ENCODE results near the gene TSPAN16.

TSPAN16 gene

DNA sequence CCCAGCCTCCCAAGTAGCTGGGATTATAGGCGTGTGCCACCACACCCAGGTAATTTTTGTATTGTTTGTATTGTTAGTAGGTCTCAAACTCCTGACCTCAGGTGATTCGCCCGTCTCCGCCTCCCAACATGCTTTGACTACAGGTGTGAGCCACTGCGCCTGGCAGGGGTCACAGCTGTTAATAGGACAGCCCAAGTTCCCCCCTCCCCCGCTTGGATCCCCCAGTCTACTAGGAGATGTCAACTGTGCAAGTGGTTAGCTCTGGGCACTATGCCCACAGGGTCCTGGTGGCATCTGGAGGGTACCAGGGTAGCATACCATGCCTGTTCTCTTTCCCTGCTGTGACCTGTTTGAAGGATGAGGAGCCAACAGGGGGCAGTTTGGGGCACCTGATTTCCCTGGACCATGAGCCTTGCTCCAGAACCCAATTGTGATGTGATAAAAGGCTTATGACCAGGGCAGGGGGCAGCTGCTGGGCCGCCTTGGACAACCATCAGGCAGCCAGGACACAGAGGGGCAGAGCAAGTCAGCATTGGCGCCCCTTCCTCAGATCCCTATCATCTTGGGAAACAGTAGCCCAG is at the start of gene TSPAN16:
Gene TSPAN16, plus strand, starts transcription at position 496 of the 581 bp plus-strand sequence. CDS start 138 bp downstream, outside the sequence.
- DNase-seq (ENCODE audit: low read depth) = no peak

GRCh38 chr19:11246941-11247340 is 49.0 kb upstream of the TSPAN16 start:
- DNase-seq (ENCODE audit: low read depth) = no peak

- no peak for DNase-seq (ENCODE audit: low read depth)
These were observed 48.6 kb upstream of the TSPAN16 start for GRCh38 chr19:11247391-11247790.

GRCh38 chr19:11247934-11248333 is 48.0 kb upstream of the TSPAN16 start:
- DNase-seq (ENCODE audit: low read depth) = no peak

- DNase-seq (ENCODE audit: low read depth) = no peak
These were observed 47.1 kb upstream of the TSPAN16 start for GRCh38 chr19:11248852-11249251.

- no peak for DNase-seq (ENCODE audit: low read depth)
These were observed 44.7 kb upstream of the TSPAN16 start for GRCh38 chr19:11251217-11251616.

GRCh38 chr19:11251650-11252314 is 44.2 kb upstream of the TSPAN16 start:
- no peak for DNase-seq (ENCODE audit: low read depth)

GRCh38 chr19:11252665-11253355 is 43.1 kb upstream of the TSPAN16 start:
- DNase-seq (ENCODE audit: low read depth) = no peak

DNA sequence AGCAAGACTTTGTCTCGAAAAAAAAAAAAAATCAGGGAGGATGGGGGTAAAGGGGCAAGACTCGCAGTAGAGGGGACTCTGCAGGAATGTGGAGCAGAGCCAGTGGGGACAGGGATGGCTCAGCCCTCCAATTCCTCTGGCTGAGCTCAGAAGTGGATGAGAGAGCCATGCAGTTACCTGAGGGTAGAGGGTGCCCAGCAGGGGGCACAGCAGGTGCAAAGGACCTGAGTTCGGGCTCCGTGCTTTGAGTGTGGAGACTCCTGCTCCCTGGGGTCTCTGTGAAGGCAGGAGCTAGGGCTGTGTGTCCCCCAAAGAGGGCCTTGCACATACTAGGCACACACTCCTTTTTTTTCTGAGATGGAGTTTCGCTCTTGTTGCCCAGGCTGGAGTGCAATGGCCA is 41.3 kb upstream of the TSPAN16 start:
- no peak for DNase-seq (ENCODE audit: low read depth)

GRCh38 chr19:11256189-11256588 is 39.8 kb upstream of the TSPAN16 start:
- DNase-seq (ENCODE audit: low read depth) = peak; percentile 48

DNA sequence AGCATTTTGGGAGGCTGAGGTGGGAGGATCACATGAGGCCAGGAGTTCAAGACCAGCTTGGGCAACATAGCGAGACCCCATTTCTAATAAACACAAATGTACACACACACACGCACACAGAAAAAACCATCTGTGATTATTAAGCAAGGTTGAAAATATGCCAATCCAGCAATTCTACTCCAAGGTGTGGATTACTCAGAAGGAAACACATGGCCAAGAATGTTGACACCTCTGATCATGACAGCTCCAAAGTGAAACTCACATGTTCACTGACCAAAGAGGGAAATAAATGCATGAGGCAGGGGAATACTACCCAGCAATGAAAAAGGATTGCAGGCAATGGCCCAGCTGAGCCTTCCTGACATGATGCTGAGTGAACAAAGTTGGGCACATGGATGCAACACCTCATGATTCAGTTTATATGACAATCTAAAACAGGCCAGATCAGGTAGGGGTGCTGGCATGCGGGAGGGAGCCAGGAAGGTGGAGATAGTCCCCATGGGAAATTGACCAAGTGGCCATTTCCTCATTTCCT is 38.0 kb upstream of the TSPAN16 start:
- DNase-seq (ENCODE audit: low read depth) = no peak

GRCh38 chr19:11260996-11261395 is 35.0 kb upstream of the TSPAN16 start:
- no peak for DNase-seq (ENCODE audit: low read depth)

DNA sequence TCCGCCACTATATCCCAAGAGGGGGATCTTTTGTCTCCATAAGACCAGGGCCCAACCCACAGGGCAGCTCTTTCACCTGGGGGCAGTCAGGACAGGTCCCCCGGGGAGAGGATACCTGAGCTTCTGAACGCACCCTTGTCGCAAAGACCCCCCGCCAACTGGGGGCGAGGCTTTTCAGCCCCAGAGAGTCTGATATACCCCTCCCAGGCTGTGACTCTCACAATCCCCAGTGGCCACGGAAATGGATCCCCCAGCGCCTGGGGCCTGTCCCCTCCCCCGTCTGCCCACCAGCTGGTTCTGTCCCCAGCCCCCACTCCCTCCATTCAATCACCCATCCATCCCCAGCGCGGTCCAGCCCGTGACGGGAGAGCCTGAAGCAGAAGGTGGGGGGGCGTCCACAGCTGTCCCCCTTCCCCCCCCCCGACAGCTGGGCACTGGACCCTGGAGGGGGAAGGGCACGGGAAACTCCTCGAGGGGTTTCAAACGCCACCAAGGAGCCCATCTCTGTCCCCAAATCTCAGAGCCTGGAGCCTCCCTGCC is 34.5 kb upstream of the TSPAN16 start:
- DNase-seq (ENCODE audit: low read depth) = no peak

DNA sequence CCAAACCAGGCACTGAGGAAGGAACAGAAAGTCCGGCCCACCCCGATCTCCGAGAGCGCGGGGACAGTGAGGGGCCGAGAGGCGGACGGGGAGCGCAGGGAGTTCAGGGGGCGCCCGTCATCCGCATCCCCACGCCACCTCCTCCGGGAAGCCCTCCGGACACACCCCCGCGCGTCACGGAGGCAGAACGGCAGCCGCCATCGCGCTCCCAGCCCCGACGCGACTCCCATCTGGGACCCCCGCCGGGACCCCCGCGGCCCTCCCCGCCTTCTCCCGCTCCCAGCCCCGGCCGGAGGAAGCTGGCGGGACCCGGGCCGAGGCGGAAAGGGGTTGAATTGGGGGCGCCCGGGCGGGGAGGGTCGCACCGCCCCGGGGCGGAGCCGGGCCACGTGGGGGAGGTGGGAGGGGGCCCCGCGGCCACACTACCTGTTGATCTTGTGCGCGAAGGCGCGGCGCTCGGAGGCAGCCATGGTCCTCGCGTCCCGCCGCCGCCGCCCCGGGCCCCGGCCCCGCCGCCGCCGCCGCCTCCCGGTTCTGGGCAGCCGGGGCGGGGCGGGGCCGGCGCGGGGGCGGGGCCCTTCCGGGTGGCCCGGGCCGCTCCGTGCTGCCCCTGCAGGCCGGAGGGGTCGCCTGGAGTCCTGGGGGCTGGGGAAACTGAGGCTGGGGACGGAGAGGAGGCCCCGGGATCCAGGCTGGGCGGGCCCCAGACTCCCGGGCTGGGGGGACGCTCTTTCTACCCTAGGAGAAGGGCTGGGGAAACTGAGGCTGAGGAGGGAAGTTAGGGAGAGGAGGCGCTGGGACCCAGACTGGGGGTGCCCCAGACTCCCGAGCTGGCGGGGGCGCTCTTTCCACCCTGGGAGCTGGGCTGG is 33.8 kb upstream of the TSPAN16 start, which contains the start of gene DOCK6:
Gene DOCK6, minus strand, starts transcription at position 554 of the 869 bp plus-strand sequence. Its CDS starts 84 bp downstream, at position 470.
- DNase-seq (ENCODE audit: low read depth) = no peak

GRCh38 chr19:11263726-11264125 is 32.2 kb upstream of the TSPAN16 start:
- DNase-seq (ENCODE audit: low read depth) = no peak

DNA sequence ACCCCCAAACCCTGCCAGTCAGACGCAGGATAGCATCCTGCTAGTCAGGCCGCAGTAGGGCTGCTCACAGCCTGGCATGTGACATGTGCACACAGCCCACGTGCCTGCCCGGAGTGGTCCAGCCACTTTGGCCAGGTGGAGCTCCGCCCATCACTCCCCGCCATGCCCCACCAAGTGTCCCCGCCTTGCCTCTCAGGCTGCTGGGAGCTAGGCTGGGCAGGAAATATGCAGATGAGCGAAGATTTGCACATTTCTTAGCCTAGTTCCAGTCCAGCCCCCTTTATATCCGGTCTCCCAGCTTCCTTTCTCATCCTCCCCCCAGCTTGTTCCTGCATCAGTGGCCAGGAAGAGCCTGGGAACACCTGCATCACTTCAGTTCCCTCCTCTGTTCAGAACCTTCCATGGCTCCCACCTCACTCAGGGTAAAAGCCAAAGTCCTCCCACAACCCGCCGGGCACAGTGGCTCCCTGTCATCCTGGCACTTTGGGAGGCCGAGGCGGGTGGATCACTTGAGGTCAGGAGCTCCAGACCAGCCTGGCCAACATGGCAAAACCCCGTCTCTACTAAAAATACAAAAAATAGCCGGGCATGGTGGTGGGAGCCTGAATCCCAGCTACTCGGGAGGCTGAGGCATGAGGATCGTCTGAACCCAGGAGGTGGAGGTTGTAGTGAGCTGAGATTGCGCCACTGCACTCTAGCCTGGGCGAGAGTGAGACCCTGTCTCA is 31.3 kb upstream of the TSPAN16 start:
- DNase-seq (ENCODE audit: low read depth) = no peak

- no peak for DNase-seq (ENCODE audit: low read depth)
These were observed 30.7 kb upstream of the TSPAN16 start for GRCh38 chr19:11265177-11265784.

- no peak for DNase-seq (ENCODE audit: low read depth)
These were observed 30.1 kb upstream of the TSPAN16 start for GRCh38 chr19:11265785-11266236.

DNA sequence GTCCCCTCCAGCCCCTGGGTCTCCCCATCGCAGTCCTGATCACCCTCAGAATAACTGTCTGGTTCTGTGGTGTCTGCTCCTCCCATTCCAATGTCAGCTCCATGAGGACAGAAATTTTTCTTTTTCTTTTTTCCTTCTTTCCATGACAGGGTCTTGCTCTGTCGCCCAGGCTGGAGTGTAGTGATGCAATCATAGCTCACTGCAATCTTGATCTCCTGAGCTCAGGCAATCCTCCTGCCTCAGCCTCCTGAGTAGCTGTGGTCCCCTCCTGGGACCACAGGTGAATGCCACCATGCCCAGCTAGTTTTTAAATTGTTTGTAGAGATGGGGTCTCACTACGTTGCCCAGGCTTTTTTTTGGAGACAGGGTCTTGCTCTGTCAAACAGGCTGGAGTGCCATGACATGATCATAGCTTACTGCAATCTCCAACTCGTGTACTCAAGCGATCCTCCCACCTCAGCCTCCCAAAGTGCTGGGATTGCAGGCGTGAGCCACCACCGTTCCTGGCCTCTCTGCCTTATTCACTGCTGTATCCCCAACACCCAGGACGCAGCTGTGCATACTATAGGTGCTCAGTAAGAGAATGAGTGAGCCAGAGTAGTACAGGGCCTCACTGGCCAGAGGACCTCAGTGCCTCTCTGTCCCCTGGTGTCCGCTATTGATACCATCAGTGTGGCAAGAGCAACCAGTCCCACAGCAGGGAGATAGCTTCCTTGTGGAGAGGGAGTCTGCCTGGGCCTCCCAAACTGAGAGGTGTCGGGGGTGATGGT is 28.5 kb upstream of the TSPAN16 start:
- no peak for DNase-seq (ENCODE audit: low read depth)
